Right atrium auricular region (tissue), 2 donors: Measurements from ENCODE around the gene HHIPL1. TPM values are rescaled to one million over a fixed set of nuclear protein-coding genes. Genes with fewer than 3 reads are reported as not detected.

Experiments
- DNase-seq: peaks from one replicate; pipeline ENCODE4 v3.0.0-alpha.2; 2019; ENCODE audit warnings: low spot score
- H3K27ac ChIP-seq, 2 donors: fragments of 200-600 bp; sonication (generic); 1 replicate in 1 of 2; 2 replicates in 1 of 2; pipeline ENCODE4 v1.5.1; 2016 to 2019
- H3K27me3 ChIP-seq, 2 donors: fragments of 200-600 bp; sonication (generic); one replicate each; pipeline versions ENCODE4 v1.5.1 to v1.6.0; 2017 to 2019
- H3K36me3 ChIP-seq: fragments of 200-600 bp; sonication (generic); one replicate; pipeline ENCODE4 v1.5.1; 2016
- H3K4me1 ChIP-seq, 2 donors: fragments of 200-600 bp; sonication (generic); one replicate each; pipeline versions ENCODE4 v1.5.1 to v1.6.0; 2017 to 2019
- H3K4me3 ChIP-seq, 2 donors: fragments of 200-600 bp; sonication (generic); 1 replicate in 1 of 2; 2 replicates in 1 of 2; pipeline ENCODE4 v1.5.1; 2017 to 2019; ENCODE audit warnings: mild to moderate bottlenecking in 1 of 2, moderate library complexity in 1 of 2
- H3K9me3 ChIP-seq, 2 donors: fragments of 200-600 bp; sonication (generic); one replicate each; pipeline ENCODE4 v1.5.1; 2019
- total RNA-seq, 2 donors: library from RNA; depleted of rRNA; stranded (reverse); fragments of >200 nt; gene quantifications; one replicate each; pipeline ENCODE4 v1.1.0, GENCODE V29; 2016
- TF ChIP-seq, protein P1 (sequence below), 2 donors: fragments of 200-600 bp; sonication (generic); IDR thresholded peaks; one replicate each; pipeline ENCODE4 v1.5.1; 2019; ENCODE audit warnings: antibody characterized with exemption in 2 of 2

Gene HHIPL1
- total RNA-seq, 2 donors from 2014 or later, result 1.8 to 2.4 TPM

DNA sequence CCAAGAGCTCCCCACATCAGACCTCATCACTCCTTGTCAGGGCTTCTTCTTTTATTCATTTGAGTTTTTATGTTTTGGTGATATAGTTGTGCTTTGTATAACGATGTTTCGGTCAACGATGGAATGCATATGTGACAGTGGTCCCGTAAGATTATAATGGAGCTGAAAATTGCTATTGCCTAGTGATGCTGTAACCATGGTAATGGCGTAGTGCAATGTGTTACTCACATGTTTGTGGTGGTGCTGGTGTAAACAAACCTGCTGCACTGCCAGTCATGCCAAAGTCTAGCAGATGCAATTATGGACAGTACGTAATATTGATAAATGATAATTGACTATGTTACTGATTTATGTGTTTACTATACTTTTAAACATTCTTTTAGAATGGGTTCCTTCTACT is 55.5 kb downstream of the HHIPL1 start:
- H3K4me3 ChIP-seq, result no peak overlapping the region
- TF ChIP-seq, protein P1, sequence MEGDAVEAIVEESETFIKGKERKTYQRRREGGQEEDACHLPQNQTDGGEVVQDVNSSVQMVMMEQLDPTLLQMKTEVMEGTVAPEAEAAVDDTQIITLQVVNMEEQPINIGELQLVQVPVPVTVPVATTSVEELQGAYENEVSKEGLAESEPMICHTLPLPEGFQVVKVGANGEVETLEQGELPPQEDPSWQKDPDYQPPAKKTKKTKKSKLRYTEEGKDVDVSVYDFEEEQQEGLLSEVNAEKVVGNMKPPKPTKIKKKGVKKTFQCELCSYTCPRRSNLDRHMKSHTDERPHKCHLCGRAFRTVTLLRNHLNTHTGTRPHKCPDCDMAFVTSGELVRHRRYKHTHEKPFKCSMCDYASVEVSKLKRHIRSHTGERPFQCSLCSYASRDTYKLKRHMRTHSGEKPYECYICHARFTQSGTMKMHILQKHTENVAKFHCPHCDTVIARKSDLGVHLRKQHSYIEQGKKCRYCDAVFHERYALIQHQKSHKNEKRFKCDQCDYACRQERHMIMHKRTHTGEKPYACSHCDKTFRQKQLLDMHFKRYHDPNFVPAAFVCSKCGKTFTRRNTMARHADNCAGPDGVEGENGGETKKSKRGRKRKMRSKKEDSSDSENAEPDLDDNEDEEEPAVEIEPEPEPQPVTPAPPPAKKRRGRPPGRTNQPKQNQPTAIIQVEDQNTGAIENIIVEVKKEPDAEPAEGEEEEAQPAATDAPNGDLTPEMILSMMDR (IDR thresholded peaks at IDR 0.05), result no peak
- H3K4me1 ChIP-seq, result no peaks in the 10 kb centered on the region
- no peak for DNase-seq
- H3K9me3 ChIP-seq, result peaks cover 5 to 14% of the 10 kb centered on the region in 2 donors
- H3K27me3 ChIP-seq, result no peaks in the 10 kb centered on the region
- no peaks in the 10 kb centered on the region for H3K36me3 ChIP-seq
- H3K27ac ChIP-seq, result no peak overlapping the region

DNA sequence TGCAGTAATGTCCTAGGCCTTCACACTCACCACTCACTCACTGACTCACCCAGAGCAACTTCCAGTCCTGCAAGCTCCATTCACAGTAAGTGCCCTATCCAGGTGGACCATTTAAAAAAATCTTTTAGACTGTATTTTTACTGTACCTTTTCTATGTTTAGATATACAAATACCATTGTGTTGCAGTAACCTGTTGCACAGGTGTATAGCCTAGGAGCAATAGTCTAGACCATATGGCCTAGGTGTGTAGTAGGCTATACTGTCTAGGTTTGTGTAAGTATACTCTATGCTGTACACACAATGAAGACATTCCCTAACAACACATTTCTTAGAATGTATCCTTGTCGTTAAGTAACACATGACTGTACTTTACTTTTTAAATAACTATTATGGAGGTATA is 56.3 kb downstream of the HHIPL1 start:
- peak; percentile 11 for DNase-seq
- H3K27me3 ChIP-seq, result no peaks in the 10 kb centered on the region
- H3K4me3 ChIP-seq, result no peak overlapping the region
- H3K27ac ChIP-seq, result no peak overlapping the region
- H3K9me3 ChIP-seq, result peaks cover 5 to 14% of the 10 kb centered on the region in 2 donors
- TF ChIP-seq, protein P1 (IDR thresholded peaks at IDR 0.05), result no peak
- no peaks in the 10 kb centered on the region for H3K4me1 ChIP-seq
- H3K36me3 ChIP-seq, result no peaks in the 10 kb centered on the region

DNA sequence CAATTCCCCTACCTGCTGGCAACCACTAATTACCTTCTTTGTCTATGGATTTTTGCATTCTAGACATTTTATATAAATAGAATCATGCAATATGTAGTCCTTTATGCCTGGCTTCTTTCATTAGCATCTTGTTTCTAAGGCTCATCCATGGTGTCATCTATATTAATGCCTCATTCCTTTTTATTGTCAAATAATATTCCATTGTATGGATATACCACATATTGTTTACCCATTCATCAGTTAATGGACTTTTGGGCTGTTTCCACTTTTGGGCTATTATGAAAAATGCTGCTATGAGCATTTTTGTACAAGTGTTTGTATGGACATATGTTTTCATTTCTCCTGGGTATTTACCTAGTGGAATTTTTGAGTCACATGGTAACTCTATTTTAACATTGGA is 57.2 kb downstream of the HHIPL1 start:
- no peak overlapping the region for H3K4me3 ChIP-seq
- TF ChIP-seq, protein P1 (IDR thresholded peaks at IDR 0.05), result no peak
- no peak overlapping the region for H3K27ac ChIP-seq
- no peaks in the 10 kb centered on the region for H3K36me3 ChIP-seq
- DNase-seq, result no peak
- peaks cover 5 to 14% of the 10 kb centered on the region in 2 donors for H3K9me3 ChIP-seq
- H3K27me3 ChIP-seq, result no peaks in the 10 kb centered on the region
- no peaks in the 10 kb centered on the region for H3K4me1 ChIP-seq

DNA sequence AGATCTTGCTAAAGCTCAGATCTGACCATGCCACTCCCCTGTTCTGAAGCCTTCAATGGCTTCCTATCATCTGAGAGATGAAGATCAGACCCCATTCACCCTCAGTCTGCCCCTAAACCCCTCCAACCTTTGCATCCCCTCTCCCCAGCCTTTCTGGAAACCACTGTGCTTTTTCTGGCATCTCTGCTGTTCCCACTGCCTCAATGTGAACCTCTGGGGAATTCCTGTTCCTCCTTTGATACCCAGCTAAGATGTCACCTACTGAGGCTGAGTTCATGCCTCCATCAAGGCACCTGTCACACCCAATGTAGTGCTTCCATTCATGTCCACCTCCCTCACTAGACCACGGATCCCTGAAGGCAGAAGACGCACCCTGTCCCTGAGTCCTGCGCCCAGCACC is 58.5 kb downstream of the HHIPL1 start:
- Histone ChIP-seq H3K4me3 (no peak overlapping the region), H3K4me1 (no peaks in the 10 kb centered on the region), H3K27me3 (no peaks in the 10 kb centered on the region), H3K27ac (no peak overlapping the region), H3K36me3 (no peaks in the 10 kb centered on the region), H3K9me3 (peaks cover 5 to 14% of the 10 kb centered on the region in 2 donors)
- DNase-seq, result no peak
- TF ChIP-seq, protein P1 (IDR thresholded peaks at IDR 0.05), result no peak

DNA sequence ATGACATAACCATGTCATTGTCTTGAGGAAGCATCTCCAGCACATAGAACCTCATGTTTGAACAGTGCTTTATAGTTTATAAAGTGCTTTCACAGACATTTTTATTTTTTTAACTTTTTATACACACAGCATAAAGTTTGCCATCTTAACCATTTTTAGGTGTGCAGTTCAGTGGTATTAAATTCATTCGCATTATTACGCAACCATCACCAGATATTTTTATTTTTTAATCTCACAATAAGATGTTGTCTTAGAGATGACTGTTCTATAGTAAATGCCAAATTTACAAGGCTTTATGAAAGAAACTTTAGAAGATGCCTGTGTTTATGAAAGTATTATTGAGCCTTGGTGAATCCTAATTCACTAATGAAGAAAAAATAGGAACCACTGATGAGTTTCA is 59.1 kb downstream of the HHIPL1 start:
- Histone ChIP-seq H3K27me3 (no peaks in the 10 kb centered on the region), H3K4me1 (no peaks in the 10 kb centered on the region), H3K36me3 (no peaks in the 10 kb centered on the region), H3K9me3 (peaks cover 5 to 14% of the 10 kb centered on the region in 2 donors), H3K4me3 (no peak overlapping the region), H3K27ac (no peak overlapping the region)
- TF ChIP-seq, protein P1 (IDR thresholded peaks at IDR 0.05), result no peak
- no peak for DNase-seq
